ENCODE measurements around the gene SPAG9.

- TF ChIP-seq POLR2A (IDR thresholded peaks at IDR 0.05): no peak
- TF ChIP-seq, protein P1, sequence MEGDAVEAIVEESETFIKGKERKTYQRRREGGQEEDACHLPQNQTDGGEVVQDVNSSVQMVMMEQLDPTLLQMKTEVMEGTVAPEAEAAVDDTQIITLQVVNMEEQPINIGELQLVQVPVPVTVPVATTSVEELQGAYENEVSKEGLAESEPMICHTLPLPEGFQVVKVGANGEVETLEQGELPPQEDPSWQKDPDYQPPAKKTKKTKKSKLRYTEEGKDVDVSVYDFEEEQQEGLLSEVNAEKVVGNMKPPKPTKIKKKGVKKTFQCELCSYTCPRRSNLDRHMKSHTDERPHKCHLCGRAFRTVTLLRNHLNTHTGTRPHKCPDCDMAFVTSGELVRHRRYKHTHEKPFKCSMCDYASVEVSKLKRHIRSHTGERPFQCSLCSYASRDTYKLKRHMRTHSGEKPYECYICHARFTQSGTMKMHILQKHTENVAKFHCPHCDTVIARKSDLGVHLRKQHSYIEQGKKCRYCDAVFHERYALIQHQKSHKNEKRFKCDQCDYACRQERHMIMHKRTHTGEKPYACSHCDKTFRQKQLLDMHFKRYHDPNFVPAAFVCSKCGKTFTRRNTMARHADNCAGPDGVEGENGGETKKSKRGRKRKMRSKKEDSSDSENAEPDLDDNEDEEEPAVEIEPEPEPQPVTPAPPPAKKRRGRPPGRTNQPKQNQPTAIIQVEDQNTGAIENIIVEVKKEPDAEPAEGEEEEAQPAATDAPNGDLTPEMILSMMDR (IDR thresholded peaks at IDR 0.05): no peak
These were observed 186.5 kb downstream of the SPAG9 start for GRCh38 chr17:50934161-50934560.
